Middle frontal gyrus (tissue), 1 donor: ENCODE data around the gene UTS2R.
"Not testable (repeated sequence)": the region's sequence is repeated elsewhere in the genome, so short reads cannot be mapped to it uniquely, and the experiment has no call there.

ENCODE experiments used
- DNase-seq: peaks from one replicate; pipeline ENCODE4 v3.0.0-alpha.2; 2015; ENCODE audit warnings: low spot score; ENCODE audit errors: extremely low spot score

The UTS2R gene

GRCh38 chr17:82354804-82355308, 16.7 kb upstream of the UTS2R start:
- DNase-seq = no peak

- no peak for DNase-seq
These were observed 15.7 kb upstream of the UTS2R start for GRCh38 chr17:82355770-82356427.

- no peak for DNase-seq
These were observed 14.7 kb upstream of the UTS2R start for GRCh38 chr17:82356845-82357355.

GRCh38 chr17:82357394-82357793, 14.2 kb upstream of the UTS2R start:
- no peak for DNase-seq

GRCh38 chr17:82358465-82359350, 12.9 kb upstream of the UTS2R start, which contains the start of gene TEX19:
TEX19 (plus strand) TSS chr17:82359247; CDS start chr17:82362151, 2,904 bp downstream.
- no peak for DNase-seq

- DNase-seq = not testable (repeated sequence)
These were observed 12.0 kb upstream of the UTS2R start for GRCh38 chr17:82359451-82360074.

- no peak for DNase-seq
These were observed 9.5 kb upstream of the UTS2R start for GRCh38 chr17:82361885-82362633.

- DNase-seq = no peak
These were observed 5.8 kb upstream of the UTS2R start for GRCh38 chr17:82365606-82366295.

- DNase-seq = no peak
These were observed 4.8 kb upstream of the UTS2R start for GRCh38 chr17:82366749-82367148.

- DNase-seq = no peak
These were observed 3.6 kb upstream of the UTS2R start for GRCh38 chr17:82367724-82368524.

- DNase-seq = no peak
These were observed 2.4 kb upstream of the UTS2R start for GRCh38 chr17:82369211-82369610.

- no peak for DNase-seq
These were observed 863 bp upstream of the UTS2R start for GRCh38 chr17:82370471-82371332.

- no peak for DNase-seq
These were observed 895 bp downstream of the UTS2R start for GRCh38 chr17:82372249-82373071.

GRCh38 chr17:82373072-82373452, 1.5 kb downstream of the UTS2R start:
- DNase-seq = not testable (repeated sequence)

GRCh38 chr17:82373731-82374625, 2.4 kb downstream of the UTS2R start:
- no peak for DNase-seq

- DNase-seq = no peak
These were observed 3.2 kb downstream of the UTS2R start for GRCh38 chr17:82374626-82375331.
